H1 (cell line): Measurements from ENCODE around the gene ADCY7. TPM values are rescaled to one million over a fixed set of nuclear protein-coding genes. Genes with fewer than 3 reads are reported as not detected.

ENCODE experiments used
- CTCF ChIA-PET: fragments of 300-600 bp; sonication (Branson Sonifier 250); formaldehyde crosslinking; loops from one replicate; lab custom pipeline; 2021; ENCODE audit not compliant: partially characterized antibody; lab: Charles Lee
- POLR2A ChIA-PET: fragments of 300-600 bp; sonication (Branson Sonifier 250); formaldehyde crosslinking; loops from one replicate; lab custom pipeline; 2021; ENCODE audit warnings: inconsistent platforms; ENCODE audit not compliant: partially characterized antibody; lab: Charles Lee
- DNase-seq, 2 experiments: peaks; one replicate each; pipeline versions ENCODE4 v3.0.0 to v3.0.0-alpha.2; 2010 to 2022; ENCODE audit warnings: low spot score in 2 of 2, low read depth in 1 of 2, mixed read lengths in 1 of 2
- FAIRE-seq: peaks from 2 replicates; lab custom pipeline; 2011; peaks lifted over from hg19 to GRCh38; lab: Jason Lieb, UNC
- H2AFZ ChIP-seq: 2 replicates; pipeline ENCODE4 v1.8.1; 2012; ENCODE audit warnings: low read length, inconsistent platforms
- H2AK5ac ChIP-seq: 2 replicates; pipeline ENCODE4 v1.6.1; 2013; ENCODE audit warnings: low read depth, low read length
- H2BK120ac ChIP-seq: replicated peaks from 2 replicates; pipeline ENCODE3; 2013; ENCODE audit warnings: low read depth, low read length, inconsistent platforms
- H2BK12ac ChIP-seq: 2 replicates; pipeline ENCODE4 v1.6.1; 2013; ENCODE audit warnings: low read depth, low read length
- H2BK15ac ChIP-seq: 2 replicates; pipeline ENCODE4 v1.6.1; 2013; ENCODE audit warnings: low read length
- H2BK20ac ChIP-seq: 2 replicates; pipeline ENCODE4 v1.6.1; 2013; ENCODE audit warnings: low read length
- H2BK5ac ChIP-seq: 2 replicates; pipeline ENCODE4 v1.6.1; 2013; ENCODE audit warnings: low read depth, low read length
- H3K14ac ChIP-seq: 2 replicates; pipeline ENCODE4 v1.6.1; 2013; ENCODE audit warnings: inconsistent platforms; ENCODE audit not compliant: insufficient read length
- H3K18ac ChIP-seq: 2 replicates; pipeline ENCODE4 v1.6.1; 2013; ENCODE audit warnings: low read length; ENCODE audit errors: extremely low read depth
- H3K23ac ChIP-seq: 2 replicates; pipeline ENCODE4 v1.6.1; 2013; ENCODE audit warnings: inconsistent platforms; ENCODE audit not compliant: insufficient read length
- H3K23me2 ChIP-seq: 2 replicates; pipeline ENCODE4 v1.6.1; 2013; ENCODE audit warnings: low read depth, low read length
- H3K27ac ChIP-seq: 2 replicates; pipeline ENCODE4 v1.6.1; 2011; ENCODE audit warnings: low read depth, low read length, inconsistent platforms
- H3K27me3 ChIP-seq, 4 experiments: replicated peaks in 1 of 4; 1 replicate in 1 of 4; 2 replicates in 3 of 4; pipeline versions ENCODE4 v1.6.1 to v1.8.1; 2011 to 2013; ENCODE audit warnings: low read length in 3 of 4, mild to moderate bottlenecking in 3 of 4, inconsistent platforms in 2 of 4, mixed read lengths in 2 of 4, moderate library complexity in 1 of 4; ENCODE audit not compliant: control insufficient read depth in 3 of 4, insufficient read depth in 3 of 4; ENCODE audit errors: extremely low read depth in 1 of 4
- H3K36me3 ChIP-seq, 4 experiments: 2 replicates each; pipeline versions ENCODE4 v1.6.1 to v1.8.1; 2011 to 2013; ENCODE audit warnings: mild to moderate bottlenecking in 4 of 4, low read length in 3 of 4, moderate library complexity in 2 of 4, control low read depth in 1 of 4, inconsistent platforms in 1 of 4; ENCODE audit not compliant: insufficient read depth in 4 of 4, control insufficient read depth in 2 of 4
- H3K4ac ChIP-seq: replicated peaks from 2 replicates; pipeline ENCODE3; 2013; ENCODE audit warnings: low read length, low read depth, mixed read lengths, inconsistent platforms; ENCODE audit not compliant: insufficient read length
- H3K4me1 ChIP-seq, 4 experiments: replicated peaks in 1 of 4; 1 replicate in 1 of 4; 2 replicates in 3 of 4; pipeline versions ENCODE4 v1.6.1 to v1.8.1; 2011 to 2013; ENCODE audit warnings: low read length in 3 of 4, inconsistent platforms in 2 of 4, mixed read lengths in 1 of 4; ENCODE audit not compliant: insufficient read depth in 4 of 4, control insufficient read depth in 3 of 4
- H3K4me2 ChIP-seq, 2 experiments: 2 replicates each; pipeline versions ENCODE4 v1.6.1 to v1.8.1; 2011 to 2013; ENCODE audit warnings: low read depth in 2 of 2, low read length in 2 of 2, control low read depth in 1 of 2, inconsistent platforms in 1 of 2, mild to moderate bottlenecking in 1 of 2; ENCODE audit not compliant: insufficient read depth in 1 of 2
- H3K4me3 ChIP-seq, 4 experiments: fragments of 200-600, 300-600 bp in 1 of 4; sonication (generic), shearing (Covaris generic), sonication (Bioruptor Twin) in 1 of 4; 2 replicates each; pipeline versions ENCODE4 v1.5.1 to v1.8.1; 2011 to 2016; ENCODE audit warnings: low read length in 4 of 4, low read depth in 3 of 4, control low read depth in 2 of 4, inconsistent platforms in 2 of 4, mild to moderate bottlenecking in 2 of 4, mixed read lengths in 1 of 4, moderate library complexity in 1 of 4; ENCODE audit not compliant: insufficient read depth in 2 of 4; ENCODE audit errors: extremely low read depth in 1 of 4
- H3K56ac ChIP-seq: replicated peaks from 2 replicates; pipeline ENCODE3; 2013; ENCODE audit warnings: low read depth, mild to moderate bottlenecking, mixed read lengths, low read length, inconsistent platforms; ENCODE audit not compliant: insufficient read length
- H3K79me1 ChIP-seq: 2 replicates; pipeline ENCODE4 v1.6.1; 2013; ENCODE audit warnings: low read depth, low read length, control low read depth
- H3K79me2 ChIP-seq, 2 experiments: 2 replicates each; pipeline versions ENCODE4 v1.6.1 to v1.8.1; 2012 to 2013; ENCODE audit warnings: low read length in 2 of 2, mild to moderate bottlenecking in 2 of 2, inconsistent platforms in 1 of 2; ENCODE audit not compliant: insufficient read depth in 2 of 2, control insufficient read depth in 1 of 2
- H3K9ac ChIP-seq, 4 experiments: replicated peaks in 1 of 4; 1 replicate in 1 of 4; 2 replicates in 3 of 4; pipeline versions ENCODE4 v1.6.1 to v1.8.1; 2011 to 2013; ENCODE audit warnings: low read depth in 3 of 4, low read length in 3 of 4, control low read depth in 2 of 4, mild to moderate bottlenecking in 2 of 4, moderate library complexity in 2 of 4, inconsistent platforms in 1 of 4; ENCODE audit errors: extremely low read depth in 1 of 4
- H3K9me3 ChIP-seq, 2 experiments: 2 replicates each; pipeline versions ENCODE4 v1.6.1 to v1.8.1; 2012 to 2013; ENCODE audit warnings: mild to moderate bottlenecking in 2 of 2, moderate library complexity in 2 of 2, control low read depth in 1 of 2, inconsistent platforms in 1 of 2, low read depth in 1 of 2, low read length in 1 of 2, mixed read lengths in 1 of 2; ENCODE audit not compliant: insufficient read depth in 2 of 2
- H4K20me1 ChIP-seq, 2 experiments: replicated peaks in 1 of 2; 2 replicates each; pipeline versions ENCODE3 to v1.8.1; 2011 to 2013; ENCODE audit warnings: inconsistent platforms in 2 of 2, low read length in 2 of 2, mild to moderate bottlenecking in 1 of 2; ENCODE audit not compliant: insufficient read depth in 2 of 2, control insufficient read depth in 1 of 2
- H4K5ac ChIP-seq: 2 replicates; pipeline ENCODE4 v1.6.1; 2013; ENCODE audit warnings: low read length, low read depth, mixed read lengths, inconsistent platforms; ENCODE audit not compliant: insufficient read length
- H4K8ac ChIP-seq: 2 replicates; pipeline ENCODE4 v1.8.0; 2013; ENCODE audit warnings: mild to moderate bottlenecking, moderate library complexity, low read length, inconsistent platforms; ENCODE audit not compliant: insufficient read depth; ENCODE audit errors: extremely low read depth
- H4K91ac ChIP-seq: replicated peaks from 2 replicates; pipeline ENCODE3; 2013; ENCODE audit warnings: low read length, mixed read lengths, inconsistent platforms; ENCODE audit not compliant: insufficient read length
- BACH1 ChIP-seq: IDR thresholded peaks from 2 replicates; pipeline ENCODE4 v1.6.1; 2012; ENCODE audit warnings: low read length, improper control_type of control experiment
- CBX5 ChIP-seq: fragments of 300-800, 300-1000 bp; sonication (generic); IDR thresholded peaks from 2 replicates; pipeline ENCODE4 v1.7.1; 2016; ENCODE audit warnings: antibody characterized with exemption, low read length, low read depth
- CHD1 ChIP-seq: IDR thresholded peaks from 2 replicates; pipeline ENCODE4 v1.6.1; 2012; ENCODE audit warnings: low read depth, low read length, improper control_type of control experiment
- CTCF ChIP-seq, 3 experiments: IDR thresholded peaks; 1 replicate in 2 of 3; 2 replicates in 1 of 3; pipeline versions ENCODE4 v1.5.1 to v1.6.1; 2011; ENCODE audit warnings: low read length in 3 of 3, mild to moderate bottlenecking in 3 of 3, inconsistent platforms in 2 of 3, low read depth in 1 of 3, moderate library complexity in 1 of 3; ENCODE audit not compliant: insufficient read depth in 1 of 3; ENCODE audit errors: control extremely low read depth in 1 of 3
- PHF8 ChIP-seq: fragments of 200-600 bp; sonication (generic); conservative IDR thresholded peaks from 2 replicates; pipeline ENCODE4 v1.7.1; 2012; ENCODE audit warnings: low read depth, mild to moderate bottlenecking, inconsistent platforms, low read length, moderate library complexity
- POU5F1 ChIP-seq: IDR thresholded peaks from 2 replicates; pipeline ENCODE4 v1.6.1; 2011; ENCODE audit warnings: low read depth, mild to moderate bottlenecking, low read length, moderate library complexity
- RXRA ChIP-seq: IDR thresholded peaks from 2 replicates; pipeline ENCODE4 v1.6.1; 2011; ENCODE audit warnings: low read depth, mild to moderate bottlenecking, low read length, moderate library complexity; ENCODE audit not compliant: insufficient read depth
- SP4 ChIP-seq: IDR thresholded peaks from 2 replicates; pipeline ENCODE4 v1.6.1; 2012; ENCODE audit warnings: low read length, inconsistent platforms
- USF2 ChIP-seq: IDR thresholded peaks from 2 replicates; pipeline ENCODE4 v1.6.1; 2011; ENCODE audit warnings: low read length, improper control_type of control experiment
- WGBS, 2 experiments: shearing (Covaris generic) in 1 of 2; methylation state at CpG; one replicate each; pipeline versions ENCODE4 v1.1.6 to v1.1.7; 2013 to 2015; ENCODE audit warnings: low lambda C conversion rate in 2 of 2, mixed read lengths in 2 of 2, inconsistent platforms in 1 of 2, low coverage in 1 of 2, missing lambda C conversion rate in 1 of 2; ENCODE audit not compliant: insufficient replicate concordance in 2 of 2, insufficient coverage in 1 of 2, insufficient read length in 1 of 2; ENCODE audit errors: extremely low coverage in 1 of 2, missing lambda C conversion rate in 1 of 2; 5-methylcytosine and 5-hydroxymethylcytosine counted together
- polyA plus RNA-seq, 7 experiments: library from polyadenylated mRNA; depleted of rRNA in 3 of 7; stranded (reverse) in 5 of 7; unstranded in 2 of 7; fragments of >200 nt in 5 of 7; fragments of 200-250 nt in 2 of 7; gene quantifications; 1 replicate in 5 of 7; 2 replicates in 1 of 7; 4 replicates in 1 of 7; pipeline versions ENCODE4 v1.2.1 to v1.2.3, GENCODE V29; 2011 to 2013; ENCODE audit warnings: missing spikeins in 2 of 7, mixed read lengths in 2 of 7
- total RNA-seq: library from RNA; stranded (reverse); fragmentation: NEBNext Ultra II Directional; extraction: Animal tissue kit (Norgen Biotek cat#: 25700); gene quantifications from 2 replicates; pipeline ENCODE4 v1.2.1, GENCODE V29; 2021

The ADCY7 gene
- total and polyA plus RNA-seq, 2 of the 8 experiments (the other 6 are each of a cell fraction or from before 2014, with no cell fraction given) = 2.4 to 5.1 TPM

DNA sequence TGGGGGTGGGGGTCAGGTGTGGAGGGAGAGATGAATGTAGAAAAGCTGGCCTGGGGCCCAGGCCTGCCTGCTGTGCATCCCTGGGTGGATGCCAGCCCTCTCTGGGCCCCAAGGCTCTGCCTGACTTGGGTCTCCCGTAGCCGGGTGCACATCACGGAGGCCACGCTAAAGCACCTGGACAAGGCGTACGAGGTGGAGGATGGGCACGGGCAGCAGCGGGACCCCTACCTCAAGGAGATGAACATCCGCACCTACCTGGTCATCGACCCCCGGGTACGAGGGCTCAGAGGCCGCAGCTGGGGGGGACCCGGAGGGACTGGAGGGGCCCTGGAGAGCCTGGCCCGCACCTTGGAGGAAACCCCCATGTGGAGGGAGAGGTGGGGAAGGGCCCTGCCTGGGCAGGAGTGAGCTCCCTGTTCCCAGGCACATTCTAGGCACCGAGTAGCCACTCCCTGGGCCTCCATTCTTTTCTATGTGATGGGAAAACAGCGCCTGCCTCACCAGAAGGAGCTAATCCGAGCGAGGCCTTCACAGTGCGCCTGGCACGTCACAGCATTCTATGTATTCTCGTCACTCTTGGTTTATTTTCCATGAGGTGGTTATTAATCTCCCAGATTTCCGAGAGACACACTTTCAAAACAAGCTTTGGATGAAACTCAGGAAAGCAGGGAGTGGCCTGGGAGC, 34.7 kb downstream of the ADCY7 start:
- no peak overlapping the region for H2BK15ac ChIP-seq
- DNase-seq (no peak), FAIRE-seq (no peak)
- H3K27me3 ChIP-seq = no peaks in the 10 kb centered on the region
- no peak overlapping the region for H2AFZ ChIP-seq
- no peak overlapping the region for H2BK20ac ChIP-seq
- H4K91ac ChIP-seq = no peak overlapping the region
- H2BK120ac ChIP-seq = no peak overlapping the region
- H3K14ac ChIP-seq = no peak overlapping the region
- H3K79me1 ChIP-seq = no peaks in the 10 kb centered on the region
- no peak overlapping the region for H3K4ac ChIP-seq
- 94% methylated on average over 23 of the region's 23 CpGs; no CpG with 5 or more reads in 1 of the 2 experiments for WGBS, 2 experiments
- no peak overlapping the region; the same call in 1 of the 2 replicates for H3K27ac ChIP-seq
- H3K79me2 ChIP-seq = no peaks in the 10 kb centered on the region
- H3K9ac ChIP-seq = no peak overlapping the region
- no peaks in the 10 kb centered on the region for H4K20me1 ChIP-seq
- no peaks in the 10 kb centered on the region for H3K36me3 ChIP-seq
- no peak overlapping the region for H4K5ac ChIP-seq
- peaks cover 0 to 3% (median 0%) of the 10 kb centered on the region in 4 experiments; a peak in 1 of 7 replicates for H3K4me1 ChIP-seq
- no peak overlapping the region for H3K4me2 ChIP-seq
- H3K9me3 ChIP-seq = no peaks in the 10 kb centered on the region
- no peak overlapping the region for H3K18ac ChIP-seq
- H4K8ac ChIP-seq = no peak overlapping the region; the same call in 1 of the 2 replicates
- no peak overlapping the region for H2AK5ac ChIP-seq
- no peak overlapping the region for H3K4me3 ChIP-seq
- no peak overlapping the region for H2BK12ac ChIP-seq
- H3K56ac ChIP-seq = no peak overlapping the region
- no peaks in the 10 kb centered on the region for H3K23me2 ChIP-seq
- H2BK5ac ChIP-seq = no peak overlapping the region
- TF ChIP-seq CTCF (IDR thresholded peaks at IDR 0.05; ENCODE audit: control extremely low read depth in 1 of 3, insufficient read depth in 1 of 3, low read depth in 1 of 3, low read length in 3 of 3) = no peak
- no peak for TF ChIP-seq CBX5
- TF ChIP-seq BACH1 = no peak
- TF ChIP-seq PHF8 = no peak
- no peak for TF ChIP-seq SP4
- no peak for TF ChIP-seq CHD1
- TF ChIP-seq RXRA = no peak
- TF ChIP-seq POU5F1 = no peak
- no peak for TF ChIP-seq USF2
- POLR2A ChIA-PET = no interaction called here
- no peak overlapping the region for H3K23ac ChIP-seq
- CTCF ChIA-PET = interaction anchor here (0.7 to 1.7 kb wide), 5 partner anchors 8 to 56 kb away, joined by 3 to 4 read pairs (median 3); no protein-coding TSS in a partner anchor
